ENCODE measurements around the gene NXPH3. TPM values are rescaled to one million over a fixed set of nuclear protein-coding genes. Genes with fewer than 3 reads are reported as not detected.

Gene NXPH3
- total and polyA plus RNA-seq, 2 donors (not counting 3 experiments of a cell fraction or from before 2014, with no cell fraction given): 1.7 to 2.0 TPM

DNA sequence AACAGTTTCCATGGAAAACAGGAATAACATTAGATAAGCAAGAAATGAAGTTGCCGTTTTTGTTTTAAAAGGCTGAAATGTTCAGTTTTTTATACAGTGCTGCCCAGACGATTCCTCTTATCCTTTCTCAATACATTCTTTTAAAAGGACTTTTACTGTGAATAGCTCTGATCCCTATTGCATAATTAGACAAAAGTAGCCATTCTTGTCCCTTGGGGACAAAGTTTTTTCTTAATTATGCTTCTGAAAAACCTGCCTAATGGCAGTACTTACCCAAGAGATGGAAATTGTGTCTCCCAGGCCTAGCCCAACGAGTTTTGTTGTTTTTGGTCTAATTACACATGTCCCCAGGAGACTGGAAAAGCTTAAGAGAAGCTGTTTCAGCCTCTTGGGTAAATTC is 27.6 kb downstream of the NXPH3 start:
- Histone ChIP-seq H3K27ac (ENCODE audit: insufficient read depth, low read depth, low read length) (no peak overlapping the region), H2AFZ (ENCODE audit: low read depth, low read length) (no peak overlapping the region), H3K9me3 (replicated peaks; ENCODE audit: control insufficient read depth, insufficient read depth, low read length) (no peaks in the 10 kb centered on the region), H3K79me2 (ENCODE audit: control insufficient read depth, insufficient read depth, low read length) (no peaks in the 10 kb centered on the region), H3K9me1 (replicated peaks; ENCODE audit: control insufficient read depth, extremely low read depth, insufficient read depth, low read length) (no peaks in the 10 kb centered on the region), H3K4me3 (replicated peaks in 1 of 3; ENCODE audit: insufficient read depth in 1 of 3, low read depth in 1 of 3, low read length in 3 of 3) (no peak overlapping the region), H3K9ac (replicated peaks; ENCODE audit: extremely low read depth, insufficient read depth, low read length) (no peak overlapping the region), H3K4me1 (ENCODE audit: control insufficient read depth, extremely low read depth, insufficient read depth, low read length) (peaks cover 1% of the 10 kb centered on the region), H3K36me3 (ENCODE audit: control insufficient read depth in 2 of 2, extremely low read depth in 1 of 2, insufficient read depth in 2 of 2, low read length in 2 of 2) (peaks cover 7 to 19% of the 10 kb centered on the region in 2 experiments), H3K4me2 (ENCODE audit: insufficient read depth, low read length) (no peak overlapping the region), H3K27me3 (ENCODE audit: control insufficient read depth in 2 of 2, insufficient read depth in 2 of 2, low read length in 2 of 2) (no peaks in the 10 kb centered on the region), H4K20me1 (replicated peaks; ENCODE audit: control insufficient read depth, extremely low read depth, insufficient read depth, low read length) (no peaks in the 10 kb centered on the region)
- BruUV-seq (replicated peaks): no TSS peak
- dilution Hi-C loops (cut with MboI; ENCODE audit: extremely low pct_ligation_motif_present, low sequenced_read_pairs): no loop called here
- TF ChIP-seq, protein P1, sequence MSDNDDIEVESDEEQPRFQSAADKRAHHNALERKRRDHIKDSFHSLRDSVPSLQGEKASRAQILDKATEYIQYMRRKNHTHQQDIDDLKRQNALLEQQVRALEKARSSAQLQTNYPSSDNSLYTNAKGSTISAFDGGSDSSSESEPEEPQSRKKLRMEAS (IDR thresholded peaks at IDR 0.05; ENCODE audit: insufficient read depth, insufficient read length): no peak
- TF ChIP-seq EZH2 (IDR thresholded peaks at IDR 0.05; ENCODE audit: borderline replicate concordance, low read depth, low read length, severe bottlenecking): no peak
- no peak for TF ChIP-seq MYC (IDR thresholded peaks at IDR 0.05; ENCODE audit: low read depth, low read length)
- TF ChIP-seq JUN (IDR thresholded peaks at IDR 0.05; ENCODE audit: borderline replicate concordance, insufficient read depth, insufficient read length, low read depth): no peak
- TF ChIP-seq POLR2AphosphoS5 (IDR thresholded peaks at IDR 0.05; ENCODE audit: insufficient read depth, low read depth, low read length): no peak
- TF ChIP-seq, protein P2, sequence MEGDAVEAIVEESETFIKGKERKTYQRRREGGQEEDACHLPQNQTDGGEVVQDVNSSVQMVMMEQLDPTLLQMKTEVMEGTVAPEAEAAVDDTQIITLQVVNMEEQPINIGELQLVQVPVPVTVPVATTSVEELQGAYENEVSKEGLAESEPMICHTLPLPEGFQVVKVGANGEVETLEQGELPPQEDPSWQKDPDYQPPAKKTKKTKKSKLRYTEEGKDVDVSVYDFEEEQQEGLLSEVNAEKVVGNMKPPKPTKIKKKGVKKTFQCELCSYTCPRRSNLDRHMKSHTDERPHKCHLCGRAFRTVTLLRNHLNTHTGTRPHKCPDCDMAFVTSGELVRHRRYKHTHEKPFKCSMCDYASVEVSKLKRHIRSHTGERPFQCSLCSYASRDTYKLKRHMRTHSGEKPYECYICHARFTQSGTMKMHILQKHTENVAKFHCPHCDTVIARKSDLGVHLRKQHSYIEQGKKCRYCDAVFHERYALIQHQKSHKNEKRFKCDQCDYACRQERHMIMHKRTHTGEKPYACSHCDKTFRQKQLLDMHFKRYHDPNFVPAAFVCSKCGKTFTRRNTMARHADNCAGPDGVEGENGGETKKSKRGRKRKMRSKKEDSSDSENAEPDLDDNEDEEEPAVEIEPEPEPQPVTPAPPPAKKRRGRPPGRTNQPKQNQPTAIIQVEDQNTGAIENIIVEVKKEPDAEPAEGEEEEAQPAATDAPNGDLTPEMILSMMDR (IDR thresholded peaks at IDR 0.05; ENCODE audit: extremely low read depth in 1 of 2, insufficient read depth in 1 of 2, low read depth in 1 of 2, low read length in 2 of 2): no peak
- no peak for TF ChIP-seq FOS (IDR thresholded peaks at IDR 0.05; ENCODE audit: borderline replicate concordance, insufficient read depth, low read length)
- TF ChIP-seq GATA2 (IDR thresholded peaks at IDR 0.05; ENCODE audit: insufficient read depth, insufficient read length, low read depth, low read length): no peak
- TF ChIP-seq POLR2A (IDR thresholded peaks at IDR 0.05; ENCODE audit: low read depth, low read length): no peak
- POLR2A ChIA-PET: no interaction called here
- intact Hi-C loops (cut with micrococcal nuclease): no loop called here
- no peak for FAIRE-seq
- CTCF ChIA-PET: interaction anchor here (1.2 to 1.6 kb wide), 4 partner anchors 11 to 59 kb away, joined by 3 to 9 read pairs (median 4); no protein-coding TSS in a partner anchor
- no peak for DNase-seq (ENCODE audit: low read depth, low spot score)

Data from endothelial cell of umbilical vein (primary cell).